ENCODE data around the gene LOC101059915.

The LOC101059915 gene

GRCh38 chrX:71667328-71668247, at the start of gene LOC101059915:
TSS of gene LOC101059915 (plus strand) at chrX:71667546.
- no peak for DNase-seq (ENCODE audit: low read depth)

DNA sequence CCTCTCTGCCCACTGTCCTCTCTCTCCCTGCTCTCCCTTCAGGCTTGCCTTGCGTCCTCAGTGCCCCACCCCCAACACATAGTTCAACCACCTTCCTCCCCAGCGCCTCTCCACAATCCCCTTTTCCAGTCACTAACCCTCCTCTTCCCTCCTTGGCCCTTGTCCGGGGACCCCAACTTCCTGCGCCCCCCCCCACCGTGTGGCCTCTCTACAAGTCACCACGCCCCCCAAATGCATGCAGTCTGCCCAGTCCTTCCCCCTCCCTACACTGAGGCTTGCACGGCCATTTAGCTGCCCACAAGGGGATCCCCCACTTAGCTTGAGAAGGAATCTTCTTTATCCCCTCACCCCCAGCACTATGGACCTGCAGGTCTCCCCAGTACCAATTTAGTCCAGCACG, 49.6 kb upstream of the LOC101059915 start:
- no peak for DNase-seq (ENCODE audit: low read depth)

GRCh38 chrX:71618303-71618721, 49.0 kb upstream of the LOC101059915 start, which contains the start of gene CXCR3:
TSS of gene CXCR3 (minus strand) at chrX:71618511. CDS start at chrX:71618449, 62 bp downstream.
- DNase-seq (ENCODE audit: low read depth), result no peak

GRCh38 chrX:71618787-71619186, 48.6 kb upstream of the LOC101059915 start:
- DNase-seq (ENCODE audit: low read depth), result no peak

- DNase-seq (ENCODE audit: low read depth), result no peak
These were observed 48.2 kb upstream of the LOC101059915 start for GRCh38 chrX:71619193-71619592.

- no peak for DNase-seq (ENCODE audit: low read depth)
These were observed 47.4 kb upstream of the LOC101059915 start for GRCh38 chrX:71619986-71620385.

- no peak for DNase-seq (ENCODE audit: low read depth)
These were observed 45.7 kb upstream of the LOC101059915 start for GRCh38 chrX:71621603-71622002.

GRCh38 chrX:71622032-71622575, 45.2 kb upstream of the LOC101059915 start:
- no peak for DNase-seq (ENCODE audit: low read depth)

DNA sequence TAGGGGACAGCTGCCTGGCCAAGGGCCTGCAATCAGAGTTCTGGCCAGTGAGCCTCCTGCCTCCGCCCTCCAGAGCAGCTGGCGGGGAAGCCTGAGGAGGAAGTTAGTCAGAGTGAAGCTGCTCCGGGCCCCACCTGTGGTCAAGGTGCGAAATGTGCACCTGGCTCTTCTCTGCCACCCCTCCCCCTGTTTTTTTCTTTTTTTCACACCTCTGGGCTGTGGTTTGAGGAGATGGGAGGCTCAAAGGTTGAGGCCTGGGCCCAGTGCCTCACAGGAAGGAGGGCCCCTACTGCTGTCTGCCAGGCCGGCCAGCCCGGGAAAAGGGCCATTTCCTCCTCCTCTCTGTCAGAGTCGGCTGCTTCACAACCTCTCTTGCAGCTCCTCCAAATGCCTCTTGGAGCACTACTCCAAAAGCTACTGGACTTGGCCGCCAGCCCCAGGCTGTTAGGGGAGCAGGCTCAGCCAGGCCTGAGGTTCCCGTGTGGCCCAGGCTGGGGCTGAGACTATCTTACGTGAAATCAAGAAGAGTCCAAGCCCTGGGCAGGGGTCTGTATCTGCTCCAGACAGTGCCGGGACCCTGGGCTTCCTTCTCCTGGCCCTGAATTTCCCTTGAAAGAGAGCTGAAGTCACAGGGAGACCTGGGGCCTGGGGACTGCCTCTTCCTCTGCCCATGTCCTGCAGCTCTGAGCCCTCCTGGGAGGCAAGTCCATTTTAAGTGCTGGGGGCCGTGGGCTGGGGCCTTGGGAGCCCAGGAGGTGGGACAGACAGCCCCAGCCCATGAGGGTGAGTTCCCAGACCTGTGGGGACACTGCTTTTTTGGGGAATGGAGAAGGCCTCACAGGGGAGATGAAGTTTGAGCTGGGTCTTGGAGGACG, 44.5 kb upstream of the LOC101059915 start:
- DNase-seq (ENCODE audit: low read depth), result peak; percentile 64

GRCh38 chrX:71623714-71624113, 43.6 kb upstream of the LOC101059915 start:
- no peak for DNase-seq (ENCODE audit: low read depth)

- no peak for DNase-seq (ENCODE audit: low read depth)
These were observed 41.9 kb upstream of the LOC101059915 start for GRCh38 chrX:71625471-71625870.

DNA sequence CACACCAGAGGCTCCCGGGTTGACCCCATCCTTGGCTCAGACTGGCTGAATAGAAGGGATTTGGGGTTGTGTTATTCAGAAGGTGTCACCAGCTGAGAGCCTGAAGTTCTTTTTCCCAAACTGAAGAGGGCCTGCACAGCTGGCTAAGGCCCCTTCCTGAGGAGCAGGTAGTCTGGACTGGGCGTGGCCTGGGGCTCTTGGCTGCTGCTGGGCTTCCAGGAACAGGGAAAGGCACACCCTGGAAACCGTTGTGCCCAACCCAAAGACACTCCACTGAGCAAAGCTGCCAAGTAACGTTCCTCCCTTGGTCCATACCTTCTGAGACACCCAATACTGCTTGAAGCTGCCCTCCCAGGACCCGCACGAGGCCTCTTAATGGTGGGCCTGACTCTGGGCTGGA, 40.8 kb upstream of the LOC101059915 start:
- no peak for DNase-seq (ENCODE audit: low read depth)

DNA sequence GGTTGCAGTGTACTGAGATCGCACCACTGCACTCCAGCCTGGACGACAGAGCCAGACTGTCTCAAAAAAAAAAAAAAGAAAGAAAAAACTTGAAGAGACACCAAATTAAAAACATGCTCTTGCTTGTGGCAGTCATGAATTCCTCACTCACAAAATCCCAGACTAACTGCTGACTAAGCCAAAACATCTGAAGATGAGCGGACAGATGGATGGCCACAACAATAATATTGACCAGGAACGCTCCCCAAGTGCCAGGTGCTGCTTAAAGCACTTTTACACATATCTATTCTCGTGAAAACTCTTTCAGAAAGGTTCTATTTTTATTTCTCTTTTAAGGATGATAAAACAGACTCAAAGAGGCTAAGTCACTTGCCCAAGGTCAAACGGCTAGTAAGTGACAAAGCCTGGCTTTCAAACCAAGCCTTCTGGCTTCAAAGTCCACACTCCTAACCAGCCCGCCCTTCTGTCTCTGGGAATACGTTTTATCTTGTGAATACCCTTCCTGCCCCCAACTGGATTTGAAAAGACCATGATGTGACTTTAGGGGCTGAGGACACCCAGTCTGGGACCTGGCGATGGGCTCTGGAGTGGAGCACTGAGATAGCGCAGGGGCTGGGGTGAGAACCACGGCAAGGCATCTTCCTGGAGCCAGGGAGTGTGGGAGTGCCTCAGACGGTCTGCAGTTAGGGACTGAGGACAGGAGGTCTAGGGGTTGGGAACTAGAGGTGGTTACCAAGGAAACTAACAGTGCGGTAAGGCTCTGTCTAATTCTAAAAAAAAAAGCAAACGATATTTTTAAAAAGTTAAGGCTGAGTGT, 39.5 kb upstream of the LOC101059915 start:
- DNase-seq (ENCODE audit: low read depth), result no peak

GRCh38 chrX:71629467-71629866, 37.9 kb upstream of the LOC101059915 start:
- DNase-seq (ENCODE audit: low read depth), result no peak

GRCh38 chrX:71632923-71633657, 34.3 kb upstream of the LOC101059915 start:
- no peak for DNase-seq (ENCODE audit: low read depth)

GRCh38 chrX:71634366-71634765, 33.0 kb upstream of the LOC101059915 start:
- DNase-seq (ENCODE audit: low read depth), result no peak

DNA sequence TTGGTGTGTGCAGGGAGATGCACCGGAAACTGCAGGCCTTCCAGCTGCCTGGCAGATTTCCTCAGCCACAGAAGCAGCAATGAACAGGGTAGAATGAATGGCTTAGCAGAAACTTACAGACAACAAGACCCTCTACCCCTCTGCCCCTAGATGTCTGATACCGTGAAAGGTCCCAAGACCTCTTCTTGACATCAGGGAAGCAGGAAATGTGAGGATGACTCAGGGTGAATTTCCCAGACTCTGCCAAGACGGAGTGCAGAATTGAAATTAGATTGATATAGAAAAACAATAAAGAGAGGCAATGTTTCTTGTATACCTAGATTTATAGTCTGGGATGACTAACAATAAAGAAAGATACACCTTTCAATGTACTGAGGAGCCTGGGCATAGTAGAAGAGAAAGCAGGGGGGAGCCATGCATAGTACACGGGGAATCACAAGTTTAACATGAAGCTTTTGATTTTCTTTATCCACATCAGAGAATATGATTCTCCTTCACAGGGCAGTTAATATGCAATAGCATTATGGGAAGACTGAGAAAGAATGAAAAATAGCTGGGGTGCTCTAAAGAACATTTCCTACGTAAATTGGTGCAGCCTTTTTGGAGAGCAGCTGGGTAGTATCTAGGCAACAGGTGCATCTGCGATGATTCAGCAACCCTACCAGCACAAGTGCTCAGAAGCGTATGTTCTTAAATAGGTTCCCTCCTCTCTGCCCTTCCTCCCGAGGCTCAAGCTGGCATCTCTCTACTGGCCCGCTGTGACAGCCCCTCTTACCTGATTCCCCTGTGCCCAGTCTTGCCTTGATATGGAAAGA, 30.7 kb upstream of the LOC101059915 start:
- DNase-seq (ENCODE audit: low read depth), result no peak

- DNase-seq (ENCODE audit: low read depth), result peak; percentile 14
These were observed 30.1 kb upstream of the LOC101059915 start for GRCh38 chrX:71637253-71637618.

- peak; percentile 13 for DNase-seq (ENCODE audit: low read depth)
These were observed 29.5 kb upstream of the LOC101059915 start for GRCh38 chrX:71637848-71638247.

DNA sequence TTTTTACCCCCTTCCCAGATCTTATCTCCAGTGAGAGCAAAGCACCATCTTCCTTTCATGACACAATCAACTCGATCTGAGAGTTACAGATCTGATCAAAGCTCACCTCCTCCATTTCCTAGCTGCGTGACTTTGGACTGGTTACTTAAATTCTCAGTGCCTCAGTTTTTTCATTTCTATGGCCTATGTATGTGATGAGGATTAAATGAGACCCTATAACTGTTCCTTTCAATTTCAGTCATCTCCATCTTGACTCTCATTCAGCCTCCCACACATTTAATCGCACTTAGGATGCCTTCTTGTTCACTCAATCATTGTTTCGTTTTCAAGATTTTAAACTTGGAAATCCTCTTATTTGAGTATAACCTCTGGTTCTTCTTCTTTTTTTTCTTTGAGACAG, 28.9 kb upstream of the LOC101059915 start:
- no peak for DNase-seq (ENCODE audit: low read depth)

Data from stromal cell of bone marrow (primary cell).